AG04450 (cell line): ENCODE results near the gene OR6K3. TPM values are rescaled to one million over a fixed set of nuclear protein-coding genes. Genes with fewer than 3 reads are reported as not detected.

ENCODE experiments used
- CTCF ChIA-PET: fragments of 300-600, 350-600 bp; formaldehyde crosslinking; extraction: SDS; loops from one replicate; lab custom pipeline; 2022; ENCODE audit warnings: antibody characterized with exemption, inconsistent platforms; lab: Charles Lee
- POLR2A ChIA-PET: fragments of 350-600 bp; formaldehyde crosslinking; extraction: SDS; loops from one replicate; lab custom pipeline; 2021; ENCODE audit warnings: antibody characterized with exemption, inconsistent platforms; lab: Yijun Ruan, JAX
- DNase-seq: peaks from one replicate; pipeline ENCODE4 v3.0.0-alpha.2; 2011; ENCODE audit warnings: low read depth, low spot score
- H3K27ac ChIP-seq: one replicate; pipeline ENCODE4 v1.5.1; 2012; ENCODE audit warnings: low read depth, low read length, control low read depth
- H3K27me3 ChIP-seq: one replicate; pipeline ENCODE4 v1.6.0; 2012; ENCODE audit warnings: low read length; ENCODE audit not compliant: control insufficient read depth, insufficient read depth
- H3K4me3 ChIP-seq: 2 replicates; pipeline ENCODE4 v1.5.1; 2011; ENCODE audit warnings: mild to moderate bottlenecking, low read depth, low read length, control low read depth
- H3K9me3 ChIP-seq: 2 replicates; pipeline ENCODE4 v1.5.1; 2012; ENCODE audit warnings: low read length; ENCODE audit not compliant: control insufficient read depth, insufficient read depth
- CTCF ChIP-seq: IDR thresholded peaks from 2 replicates; pipeline ENCODE4 v1.5.1; 2011; ENCODE audit warnings: low read depth, low read length, control low read depth, inconsistent platforms
- polyA plus RNA-seq: library from polyadenylated mRNA; depleted of rRNA; stranded (reverse); fragments of >200 nt; gene quantifications from 2 replicates; pipeline ENCODE4 v1.2.3, GENCODE V29; 2011; rRNA removed

Gene OR6K3
- polyA plus RNA-seq, 1 experiment = not detected

DNA sequence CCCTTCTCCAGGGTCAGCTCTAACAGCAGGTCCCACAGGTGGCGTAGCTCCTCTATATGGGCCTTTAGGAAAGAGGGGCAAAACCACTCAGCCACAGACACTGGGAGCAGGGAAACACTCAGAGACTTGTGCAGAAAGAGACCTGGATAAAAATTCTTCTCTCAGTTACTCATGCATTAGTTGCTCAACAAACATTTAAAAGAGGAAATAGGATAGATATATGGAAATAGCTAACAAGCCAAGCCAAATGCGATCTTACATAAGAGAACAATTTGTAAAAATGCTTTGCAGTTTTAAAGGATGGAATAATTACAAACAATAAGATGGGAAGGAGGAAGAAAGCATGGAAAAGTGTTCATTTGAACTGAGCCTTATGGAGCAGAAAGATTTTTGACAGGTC is 38.9 kb downstream of the OR6K3 start:
- no peaks in the 10 kb centered on the region for H3K27me3 ChIP-seq
- TF ChIP-seq CTCF = no peak
- no peak for DNase-seq
- no peak overlapping the region for H3K27ac ChIP-seq
- H3K4me3 ChIP-seq = no peak overlapping the region
- POLR2A ChIA-PET = no interaction called here
- CTCF ChIA-PET = no interaction called here
- H3K9me3 ChIP-seq = no peaks in the 10 kb centered on the region

GRCh38 chr1:158679289-158679688 is 41.2 kb downstream of the OR6K3 start:
- Histone ChIP-seq H3K27ac (no peak overlapping the region), H3K27me3 (no peaks in the 10 kb centered on the region), H3K9me3 (no peaks in the 10 kb centered on the region), H3K4me3 (no peak overlapping the region)
- POLR2A ChIA-PET = no interaction called here
- CTCF ChIA-PET = no interaction called here
- DNase-seq = no peak
- no peak for TF ChIP-seq CTCF

- Histone ChIP-seq H3K27ac (no peak overlapping the region), H3K27me3 (no peaks in the 10 kb centered on the region), H3K4me3 (no peak overlapping the region), H3K9me3 (no peaks in the 10 kb centered on the region)
- CTCF ChIA-PET = no interaction called here
- no peak for DNase-seq
- POLR2A ChIA-PET = no interaction called here
- TF ChIP-seq CTCF = no peak
These were observed 44.8 kb downstream of the OR6K3 start for GRCh38 chr1:158675563-158676323.

DNA sequence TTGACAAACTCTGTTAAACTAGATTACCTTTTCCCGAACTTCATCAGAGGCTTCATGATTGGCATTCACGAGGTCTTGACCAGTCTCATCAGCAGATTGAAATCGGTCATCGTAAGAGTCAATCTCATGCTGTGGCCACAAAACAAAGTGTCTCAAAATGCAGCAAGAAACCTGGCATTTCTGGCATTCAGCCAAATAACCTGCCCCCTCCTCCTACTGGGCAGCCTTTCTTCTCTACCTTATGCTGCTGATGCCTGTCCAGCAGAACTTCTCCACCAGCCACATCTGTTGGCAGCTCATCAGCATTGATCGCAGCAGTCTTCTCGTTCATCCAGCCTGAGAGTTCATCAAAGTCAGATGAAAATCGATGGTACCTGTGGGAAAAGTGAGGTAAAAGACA is 46.2 kb downstream of the OR6K3 start:
- no peak for TF ChIP-seq CTCF
- no peaks in the 10 kb centered on the region for H3K27me3 ChIP-seq
- no peaks in the 10 kb centered on the region for H3K9me3 ChIP-seq
- no peak overlapping the region for H3K4me3 ChIP-seq
- CTCF ChIA-PET = no interaction called here
- POLR2A ChIA-PET = no interaction called here
- no peak for DNase-seq
- no peak overlapping the region for H3K27ac ChIP-seq

Other genes with a start within 250 kb of the OR6K3 start
- gene OR10R2, start 248.5 kb downstream of the OR6K3 start, polyA plus RNA-seq = not detected in 2 replicates
- gene OR6Y1, start 166.3 kb downstream of the OR6K3 start, polyA plus RNA-seq = not detected in 2 replicates
- not detected in 2 replicates for gene OR6P1, start 150.1 kb downstream of the OR6K3 start, polyA plus RNA-seq
- not detected in 2 replicates for gene OR10X1, start 140.8 kb downstream of the OR6K3 start, polyA plus RNA-seq
- gene OR10Z1, start 115.5 kb downstream of the OR6K3 start, polyA plus RNA-seq = not detected in 2 replicates
- gene SPTA1, start 34.0 kb downstream of the OR6K3 start, polyA plus RNA-seq = 0.01 TPM in 1 of 2 replicates, not detected in the other
- not detected in 2 replicates for gene OR6K2, start 20.1 kb downstream of the OR6K3 start, polyA plus RNA-seq
- gene OR6K6, start 34.0 kb upstream of the OR6K3 start, polyA plus RNA-seq = not detected in 2 replicates
- not detected in 2 replicates for gene OR6N1, start 51.5 kb upstream of the OR6K3 start, polyA plus RNA-seq
- not detected in 2 replicates for gene OR6N2, start 60.5 kb upstream of the OR6K3 start, polyA plus RNA-seq
- not detected in 2 replicates for gene MNDA, start 110.6 kb upstream of the OR6K3 start, polyA plus RNA-seq
- gene PYHIN1, start 210.8 kb upstream of the OR6K3 start, polyA plus RNA-seq = not detected in 2 replicates